Activated naive CD4-positive, alpha-beta T cell treated with anti-CD3 and anti-CD28 coated beads, Interleukin-2, amount 50 U/mL, for 24 hours (primary cell): Measurements from ENCODE around the gene ATF7.
"Not testable (repeated sequence)": the region's sequence is repeated elsewhere in the genome, so short reads cannot be mapped to it uniquely, and the experiment has no call there.

Experiments used
- H3K27ac Mint-ChIP-seq: one replicate; pipeline ENCODE4 v1.8.0; 2021; ENCODE audit warnings: mild to moderate bottlenecking, mixed read lengths
- H3K27me3 Mint-ChIP-seq: one replicate; pipeline ENCODE4 v1.8.0; 2021; ENCODE audit warnings: mixed read lengths
- H3K36me3 Mint-ChIP-seq: one replicate; pipeline ENCODE4 v1.8.0; 2021; ENCODE audit warnings: mixed read lengths
- H3K4me1 Mint-ChIP-seq: one replicate; pipeline ENCODE4 v1.8.0; 2021; ENCODE audit warnings: mixed read lengths
- H3K4me3 Mint-ChIP-seq: one replicate; pipeline ENCODE4 v1.8.0; 2021; ENCODE audit warnings: mild to moderate bottlenecking, mixed read lengths
- H3K9me3 Mint-ChIP-seq: one replicate; pipeline ENCODE4 v1.8.0; 2021; ENCODE audit warnings: mixed read lengths

ATF7 gene

DNA sequence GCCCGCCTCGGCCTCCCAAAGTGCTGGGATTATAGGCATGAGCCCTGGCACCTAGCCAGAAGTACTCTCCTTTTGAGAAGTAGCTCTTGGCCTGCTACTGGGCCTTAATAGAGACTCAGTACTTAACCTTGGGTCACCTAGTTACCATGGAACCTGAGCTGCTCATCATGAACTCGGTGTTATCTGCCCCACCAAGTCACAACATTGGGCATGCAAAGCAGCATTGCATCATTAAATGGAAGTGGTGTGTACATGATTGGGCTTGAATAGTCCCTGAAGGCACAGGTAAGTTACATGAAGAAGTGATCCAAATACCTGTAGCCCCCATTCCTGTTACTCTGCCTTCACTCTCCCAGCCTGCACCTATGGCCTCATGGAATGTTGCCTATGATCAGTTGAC, 18.0 kb upstream of the ATF7 start:
- no peak overlapping the region for H3K4me3 Mint-ChIP-seq
- no peaks in the 10 kb centered on the region for H3K4me1 Mint-ChIP-seq
- H3K36me3 Mint-ChIP-seq = peaks cover 1% of the 10 kb centered on the region
- no peaks in the 10 kb centered on the region for H3K9me3 Mint-ChIP-seq
- no peak overlapping the region for H3K27ac Mint-ChIP-seq
- H3K27me3 Mint-ChIP-seq = no peaks in the 10 kb centered on the region

DNA sequence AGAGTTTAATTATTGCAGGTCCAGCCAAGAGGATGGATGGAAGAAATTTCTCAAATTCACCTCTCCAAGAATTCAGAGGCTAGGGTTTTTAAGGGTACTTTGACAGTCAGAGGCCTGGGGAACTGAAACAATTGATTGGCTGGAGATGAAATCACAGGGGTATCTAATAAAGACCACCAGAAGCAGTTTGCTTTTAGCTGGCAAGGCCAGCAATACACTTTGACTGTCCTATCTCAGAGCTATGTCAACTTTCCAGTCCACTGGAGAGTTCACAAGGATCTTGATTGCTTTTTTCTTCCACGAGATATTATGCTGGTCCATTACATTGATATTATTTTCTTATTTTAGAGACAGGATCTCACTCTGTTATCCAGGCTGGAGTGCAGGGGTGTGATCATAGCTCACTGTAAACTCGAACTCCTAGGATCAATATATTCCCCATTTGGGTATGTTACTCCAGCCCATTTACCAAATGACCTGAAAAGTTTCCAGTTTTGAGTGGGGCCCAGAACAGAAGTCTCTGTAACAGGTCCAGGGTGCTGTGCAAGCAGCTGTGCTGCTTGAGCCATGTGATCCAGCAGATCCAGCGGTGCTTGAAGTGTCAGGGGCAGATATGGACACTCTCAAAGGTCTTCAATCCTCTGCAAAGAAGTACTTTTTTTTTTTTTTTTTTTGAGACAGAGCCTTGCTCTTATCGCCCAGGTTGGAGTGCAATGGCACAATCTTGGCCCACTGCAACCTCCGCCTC, 17.2 kb upstream of the ATF7 start:
- H3K4me3 Mint-ChIP-seq = no peak overlapping the region
- H3K27ac Mint-ChIP-seq = no peak overlapping the region

DNA sequence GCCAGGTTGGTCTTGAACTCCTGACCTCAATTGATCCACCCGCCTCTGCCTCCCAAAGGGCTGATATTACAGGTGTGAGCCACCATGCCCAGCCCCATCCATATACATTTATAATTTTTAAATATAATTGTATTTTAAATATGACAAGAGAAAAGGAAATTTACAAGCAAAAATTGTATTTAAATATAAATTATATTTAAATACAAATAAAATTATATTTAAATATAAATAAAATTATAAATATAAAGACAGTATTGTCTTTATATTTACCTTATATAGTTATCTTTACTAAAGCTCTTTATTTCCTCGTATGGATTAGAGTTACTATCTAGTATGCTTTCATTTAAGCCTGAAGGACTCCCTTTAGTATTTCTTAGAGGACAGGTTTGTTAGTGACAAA, 11.9 kb upstream of the ATF7 start:
- H3K4me1 Mint-ChIP-seq = no peaks in the 10 kb centered on the region
- H3K36me3 Mint-ChIP-seq = peaks cover 1% of the 10 kb centered on the region
- H3K27me3 Mint-ChIP-seq = no peaks in the 10 kb centered on the region
- H3K27ac Mint-ChIP-seq = no peak overlapping the region
- no peak overlapping the region for H3K4me3 Mint-ChIP-seq
- H3K9me3 Mint-ChIP-seq = no peaks in the 10 kb centered on the region

More for the DNA sequence above, 17.2 kb upstream of the ATF7 start:
- Mint-ChIP-seq H3K9me3 (no peaks in the 10 kb centered on the region), H3K27me3 (no peaks in the 10 kb centered on the region), H3K36me3 (peaks cover 1% of the 10 kb centered on the region), H3K4me1 (no peaks in the 10 kb centered on the region)

DNA sequence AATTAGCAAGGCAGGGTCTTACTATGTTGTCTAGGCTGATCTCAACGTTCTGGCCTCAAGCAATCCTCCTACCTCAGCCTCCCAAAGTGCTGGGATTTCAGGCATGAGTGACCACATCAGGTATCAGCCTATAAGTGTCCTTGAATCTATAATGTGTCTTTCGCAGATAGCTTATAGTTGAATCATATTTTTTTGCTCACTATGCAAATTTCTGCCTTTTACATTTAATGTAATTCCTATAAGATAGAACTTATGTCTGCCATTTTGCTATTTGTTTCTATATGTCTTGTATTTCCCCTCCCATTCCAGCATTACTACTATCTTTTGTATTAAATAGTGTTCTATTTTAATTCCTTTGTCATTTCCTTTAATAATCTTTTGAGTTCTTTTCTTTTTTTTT, 10.5 kb upstream of the ATF7 start:
- no peak overlapping the region for H3K4me3 Mint-ChIP-seq
- no peak overlapping the region for H3K27ac Mint-ChIP-seq
- no peaks in the 10 kb centered on the region for H3K4me1 Mint-ChIP-seq
- no peaks in the 10 kb centered on the region for H3K27me3 Mint-ChIP-seq
- H3K36me3 Mint-ChIP-seq = peaks cover 1% of the 10 kb centered on the region
- no peaks in the 10 kb centered on the region for H3K9me3 Mint-ChIP-seq

DNA sequence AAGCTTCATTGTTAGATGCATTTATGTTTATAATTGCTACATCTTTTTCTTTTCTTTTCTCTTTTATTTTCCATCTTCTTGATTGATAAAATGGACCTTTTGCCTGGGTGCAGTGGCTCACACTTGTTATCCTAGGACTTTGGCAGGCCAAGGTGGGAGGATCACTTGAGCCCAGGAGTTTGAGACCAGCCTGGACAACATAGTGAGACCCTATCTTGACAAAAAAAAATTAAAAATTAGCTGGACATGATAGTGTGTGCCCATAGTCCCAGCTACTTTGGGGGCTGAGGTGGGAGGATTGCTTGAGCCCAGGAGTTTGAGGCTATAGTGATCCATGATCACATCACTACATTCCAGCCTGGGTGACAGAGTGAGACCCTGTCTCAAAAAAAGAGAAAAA, 9.5 kb upstream of the ATF7 start:
- H3K9me3 Mint-ChIP-seq, H3K27me3 Mint-ChIP-seq, H3K36me3 Mint-ChIP-seq, H3K4me3 Mint-ChIP-seq, H3K4me1 Mint-ChIP-seq, H3K27ac Mint-ChIP-seq: not testable (repeated sequence)

DNA sequence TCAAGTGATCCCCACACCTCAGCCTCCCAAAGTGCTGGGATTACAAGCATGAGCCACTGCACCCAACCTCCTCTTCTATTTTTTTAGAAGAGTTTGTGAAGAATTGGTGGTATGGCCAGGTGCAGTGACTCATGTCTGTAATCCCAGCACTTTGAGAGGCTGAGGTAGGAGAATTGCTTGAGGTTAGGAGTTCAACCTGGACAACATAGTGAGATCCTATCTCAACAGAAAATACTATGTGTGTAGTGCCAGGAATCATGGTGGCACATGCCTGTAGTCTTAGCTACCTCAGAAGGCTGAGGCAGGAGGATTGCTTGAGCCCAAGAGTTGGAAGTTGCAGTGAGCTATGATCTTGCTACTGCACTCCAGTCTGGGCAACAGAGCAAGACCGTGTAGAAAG, 5.5 kb upstream of the ATF7 start:
- Mint-ChIP-seq H3K9me3 (no peaks in the 10 kb centered on the region), H3K36me3 (no peaks in the 10 kb centered on the region)

DNA sequence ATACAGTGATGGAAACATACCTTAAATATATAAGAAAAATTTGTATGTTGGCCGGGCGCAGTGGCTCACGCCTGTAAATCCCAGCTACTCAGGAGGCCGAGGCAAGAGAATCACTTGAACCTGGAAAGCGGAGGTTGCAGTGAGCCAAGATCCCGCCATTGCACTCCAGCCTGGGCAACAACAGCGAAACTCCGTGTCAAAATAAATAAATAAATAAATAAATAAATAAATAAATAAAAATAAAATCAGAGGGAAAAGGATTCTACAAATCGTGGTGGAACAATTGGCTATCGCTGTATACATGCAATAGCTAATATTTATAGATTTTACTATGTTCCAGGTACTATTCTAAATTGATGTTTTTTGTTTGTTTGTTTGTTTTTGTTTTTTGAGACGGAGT, 1.7 kb upstream of the ATF7 start:
- Mint-ChIP-seq H3K36me3 (peaks cover 4% of the 10 kb centered on the region), H3K4me3 (no peak overlapping the region), H3K27me3 (no peaks in the 10 kb centered on the region), H3K27ac (no peak overlapping the region), H3K9me3 (no peaks in the 10 kb centered on the region), H3K4me1 (peaks cover 40% of the 10 kb centered on the region)

More for the DNA sequence above, 5.5 kb upstream of the ATF7 start:
- Mint-ChIP-seq H3K4me1 (peaks cover 6% of the 10 kb centered on the region), H3K27me3 (no peaks in the 10 kb centered on the region), H3K27ac (no peak overlapping the region), H3K4me3 (no peak overlapping the region)

DNA sequence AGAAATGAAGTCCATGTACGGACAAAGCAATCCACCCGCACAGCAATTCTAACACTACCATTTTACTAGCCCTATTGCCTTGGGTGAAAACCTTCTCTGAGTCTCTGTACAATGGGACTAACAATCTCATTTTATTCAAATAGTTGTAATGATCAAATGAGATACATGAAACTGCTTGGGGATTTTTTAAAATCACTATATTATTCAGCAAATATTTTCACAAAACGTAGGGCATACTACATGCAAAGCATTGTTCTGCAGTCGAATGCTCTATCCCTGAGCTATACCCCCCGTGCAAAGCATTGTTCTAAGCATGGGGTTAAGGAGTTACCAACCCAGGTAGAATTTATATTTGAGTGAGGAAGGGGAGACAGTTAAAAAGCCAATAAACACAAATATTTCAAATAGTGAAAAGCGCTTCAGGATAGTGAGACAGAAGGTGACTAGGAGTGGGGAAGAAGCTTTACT, 554 bp upstream of the ATF7 start:
- H3K36me3 Mint-ChIP-seq = peaks cover 4% of the 10 kb centered on the region
- H3K9me3 Mint-ChIP-seq = no peaks in the 10 kb centered on the region
- peak overlapping the region; percentile 100 for H3K4me3 Mint-ChIP-seq
- peak overlapping the region; percentile 97 for H3K27ac Mint-ChIP-seq
- H3K27me3 Mint-ChIP-seq = no peaks in the 10 kb centered on the region
- H3K4me1 Mint-ChIP-seq = peaks cover 45% of the 10 kb centered on the region

DNA sequence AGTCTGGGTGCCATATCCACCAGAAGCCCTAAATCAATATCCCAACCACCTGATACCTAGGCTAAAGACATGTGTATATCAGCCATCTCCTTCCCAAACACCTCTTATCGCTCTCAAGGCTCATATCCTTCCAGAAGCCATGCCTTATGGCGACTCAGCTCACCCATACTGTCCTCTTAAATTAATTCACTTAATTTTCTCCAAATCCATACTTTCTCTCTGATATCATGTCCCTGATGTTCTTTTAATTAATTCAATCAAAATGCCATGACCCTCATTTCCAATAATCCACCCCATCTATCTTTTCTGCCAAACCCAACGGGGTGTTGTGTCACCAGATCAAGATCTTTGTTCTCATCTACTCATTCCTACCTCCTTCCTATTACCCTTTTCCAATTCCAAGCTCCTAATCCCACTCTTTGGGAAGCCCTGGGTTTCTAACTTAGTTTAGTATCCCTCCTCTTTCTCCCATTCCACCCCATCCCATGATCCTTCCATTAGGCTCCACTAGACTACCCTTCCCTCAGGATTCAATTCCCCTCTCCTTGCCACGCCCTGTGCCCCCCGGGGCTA, 723 bp downstream of the ATF7 start:
- H3K4me3 Mint-ChIP-seq = peak overlapping the region; percentile 100
- H3K27ac Mint-ChIP-seq = peak overlapping the region; percentile 97
- no peaks in the 10 kb centered on the region for H3K27me3 Mint-ChIP-seq
- H3K9me3 Mint-ChIP-seq = no peaks in the 10 kb centered on the region
- peaks cover 4% of the 10 kb centered on the region for H3K36me3 Mint-ChIP-seq
- H3K4me1 Mint-ChIP-seq = peaks cover 56% of the 10 kb centered on the region

DNA sequence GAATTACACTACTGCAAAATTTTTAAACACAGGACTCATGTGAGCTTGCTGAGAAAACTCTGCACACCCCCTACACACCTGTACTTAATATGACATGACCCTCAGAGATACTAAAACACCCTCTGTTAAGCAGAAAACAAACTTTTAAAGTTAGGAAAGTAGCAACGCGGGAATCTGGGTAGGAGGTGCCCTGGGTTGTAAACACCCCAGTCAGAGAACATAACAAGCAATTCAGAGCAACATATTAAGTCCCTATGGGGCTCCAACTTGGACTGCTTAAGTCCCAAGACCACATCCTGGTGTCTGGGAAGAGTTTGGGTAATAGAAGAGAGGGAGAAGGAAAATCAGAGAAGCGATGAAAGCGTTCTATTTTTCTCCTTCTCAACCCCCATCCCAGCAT, 1.2 kb downstream of the ATF7 start:
- Mint-ChIP-seq H3K4me1 (peaks cover 56% of the 10 kb centered on the region), H3K36me3 (peaks cover 4% of the 10 kb centered on the region), H3K4me3 (peak overlapping the region; percentile 100), H3K27ac (peak overlapping the region; percentile 97), H3K27me3 (no peaks in the 10 kb centered on the region), H3K9me3 (no peaks in the 10 kb centered on the region)

DNA sequence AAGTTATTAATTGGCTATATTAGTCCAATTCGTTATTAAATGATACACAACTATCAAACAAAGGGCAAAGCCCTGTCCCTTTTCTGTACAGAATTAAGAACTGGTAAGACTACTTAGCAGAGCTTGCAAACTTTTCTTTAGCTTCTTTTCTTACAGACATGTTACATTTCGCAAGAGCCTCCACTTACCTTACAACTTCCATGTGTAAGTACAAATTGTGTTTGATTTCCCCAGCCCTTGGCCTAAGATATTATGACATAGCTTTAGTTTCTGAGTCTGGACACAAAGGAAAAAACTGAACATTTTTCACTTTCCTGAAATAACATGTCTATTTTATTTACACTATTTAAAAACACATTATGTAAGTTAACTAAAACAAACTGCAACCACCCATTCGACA, 1.7 kb downstream of the ATF7 start:
- peak overlapping the region; percentile 100 for H3K4me3 Mint-ChIP-seq
- peaks cover 56% of the 10 kb centered on the region for H3K4me1 Mint-ChIP-seq
- H3K9me3 Mint-ChIP-seq = no peaks in the 10 kb centered on the region
- H3K27me3 Mint-ChIP-seq = no peaks in the 10 kb centered on the region
- H3K27ac Mint-ChIP-seq = peak overlapping the region; percentile 43
- H3K36me3 Mint-ChIP-seq = peaks cover 4% of the 10 kb centered on the region

DNA sequence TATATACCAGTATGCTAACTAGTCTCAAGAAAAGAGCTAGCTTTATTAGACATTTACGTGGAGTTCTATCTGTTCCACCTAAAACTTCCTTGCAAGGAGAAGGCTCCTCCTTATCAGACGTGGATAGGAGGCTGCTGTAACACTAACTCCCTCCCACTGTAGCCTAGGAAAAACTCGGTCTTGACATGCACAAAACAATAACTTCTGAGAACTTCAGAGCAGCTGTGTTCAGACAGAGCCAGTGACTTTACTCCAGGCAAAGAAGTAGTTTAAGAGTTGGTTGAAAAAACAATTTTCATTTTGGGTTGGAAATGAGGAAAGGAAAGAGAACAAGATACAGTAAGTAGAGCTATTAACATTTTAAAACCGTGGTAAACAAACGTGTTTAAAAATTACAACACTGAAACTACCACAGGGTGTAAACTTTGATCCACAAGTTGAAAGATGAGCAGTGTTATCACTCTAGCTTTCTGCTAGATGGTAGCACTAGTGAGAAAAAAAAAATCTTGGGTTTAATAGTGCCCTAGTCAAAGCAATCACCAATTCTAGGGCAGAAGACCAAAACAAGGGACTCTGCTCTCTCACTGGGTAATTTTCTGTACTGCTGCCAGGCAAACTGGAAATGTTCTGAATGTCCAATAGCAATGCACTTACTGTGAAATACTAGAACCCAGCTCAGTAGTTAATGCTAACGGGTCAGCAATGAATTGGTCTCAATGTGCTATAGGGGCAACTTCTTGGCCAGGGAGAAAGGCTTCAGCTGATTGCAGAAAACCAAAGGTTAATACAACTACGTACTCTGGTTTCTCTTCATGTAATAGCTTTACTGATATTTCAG, 2.4 kb downstream of the ATF7 start:
- Mint-ChIP-seq H3K9me3 (no peaks in the 10 kb centered on the region), H3K27ac (peak overlapping the region; percentile 78), H3K4me1 (peaks cover 59% of the 10 kb centered on the region)

DNA sequence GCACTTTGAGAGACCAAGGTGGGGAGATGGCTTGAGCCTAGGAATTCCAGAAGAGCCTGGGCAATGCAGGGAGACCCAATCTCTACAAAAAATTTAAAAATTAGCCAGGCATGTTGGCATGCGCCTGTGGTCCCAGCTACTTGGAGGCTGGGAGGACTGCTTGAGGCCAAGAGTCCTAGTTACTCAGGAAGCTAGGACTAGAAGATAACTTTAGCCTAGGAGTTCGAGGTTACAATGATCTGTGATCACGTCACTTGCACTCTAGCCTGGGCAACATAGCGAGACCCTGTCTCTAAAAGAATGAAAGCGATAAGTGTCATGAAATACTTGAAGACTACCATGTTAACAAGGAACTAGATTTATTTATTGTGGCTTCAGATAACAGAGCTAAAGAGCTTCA, 3.5 kb downstream of the ATF7 start:
- Mint-ChIP-seq H3K36me3 (peaks cover 7% of the 10 kb centered on the region), H3K4me1 (peaks cover 69% of the 10 kb centered on the region), H3K27ac (peak overlapping the region; percentile 12), H3K9me3 (no peaks in the 10 kb centered on the region), H3K27me3 (no peaks in the 10 kb centered on the region), H3K4me3 (no peak overlapping the region)

More for the DNA sequence above, 2.4 kb downstream of the ATF7 start:
- H3K4me3 Mint-ChIP-seq = peak overlapping the region; percentile 100
- H3K36me3 Mint-ChIP-seq = peaks cover 4% of the 10 kb centered on the region
- H3K27me3 Mint-ChIP-seq = no peaks in the 10 kb centered on the region

DNA sequence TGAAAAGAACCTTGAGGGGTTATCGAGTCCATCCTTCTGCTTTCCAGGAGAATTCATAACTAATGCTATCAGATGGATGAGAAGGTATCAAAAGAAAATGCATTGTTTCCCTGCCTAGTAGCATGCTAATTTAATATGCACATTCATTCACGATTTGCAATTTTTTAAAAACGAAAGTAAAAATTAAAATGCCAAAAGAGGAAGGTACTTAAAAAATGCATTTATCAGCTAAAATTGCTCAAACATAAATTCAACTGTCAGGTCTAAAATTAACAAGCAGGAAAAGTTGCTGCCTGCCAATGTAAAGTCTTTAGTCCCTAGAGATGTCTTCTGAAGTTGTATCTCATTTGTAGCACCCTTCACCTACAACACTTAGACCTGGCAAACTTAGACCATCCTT, 7.9 kb downstream of the ATF7 start:
- H3K4me1 Mint-ChIP-seq = peaks cover 39% of the 10 kb centered on the region
- H3K36me3 Mint-ChIP-seq = peaks cover 3% of the 10 kb centered on the region
- H3K27me3 Mint-ChIP-seq = no peaks in the 10 kb centered on the region
- peak overlapping the region; percentile 76 for H3K27ac Mint-ChIP-seq
- peak overlapping the region; percentile 89 for H3K4me3 Mint-ChIP-seq
- no peaks in the 10 kb centered on the region for H3K9me3 Mint-ChIP-seq

DNA sequence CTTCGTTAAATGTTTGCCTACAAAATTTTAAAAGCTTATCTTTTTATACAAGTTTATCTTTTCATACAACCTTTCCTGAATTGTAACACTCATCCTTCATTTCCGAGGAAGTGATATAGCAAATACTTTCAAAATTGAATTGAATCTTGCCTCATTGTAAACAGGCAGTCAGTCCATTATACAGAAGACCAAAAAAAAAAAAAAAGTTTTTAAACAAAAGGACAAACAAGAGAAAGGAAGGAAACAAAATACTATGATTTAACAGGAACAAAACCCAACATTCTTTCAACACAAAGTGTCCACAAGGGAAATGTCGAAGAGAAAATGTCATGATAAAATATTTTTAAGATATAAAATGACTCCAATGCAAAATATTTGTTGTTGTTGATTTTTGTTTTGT, 8.5 kb downstream of the ATF7 start:
- no peaks in the 10 kb centered on the region for H3K9me3 Mint-ChIP-seq
- no peaks in the 10 kb centered on the region for H3K27me3 Mint-ChIP-seq
- H3K4me1 Mint-ChIP-seq = peaks cover 36% of the 10 kb centered on the region
- H3K4me3 Mint-ChIP-seq = peak overlapping the region; percentile 89
- no peak overlapping the region for H3K27ac Mint-ChIP-seq
- H3K36me3 Mint-ChIP-seq = peaks cover 3% of the 10 kb centered on the region

DNA sequence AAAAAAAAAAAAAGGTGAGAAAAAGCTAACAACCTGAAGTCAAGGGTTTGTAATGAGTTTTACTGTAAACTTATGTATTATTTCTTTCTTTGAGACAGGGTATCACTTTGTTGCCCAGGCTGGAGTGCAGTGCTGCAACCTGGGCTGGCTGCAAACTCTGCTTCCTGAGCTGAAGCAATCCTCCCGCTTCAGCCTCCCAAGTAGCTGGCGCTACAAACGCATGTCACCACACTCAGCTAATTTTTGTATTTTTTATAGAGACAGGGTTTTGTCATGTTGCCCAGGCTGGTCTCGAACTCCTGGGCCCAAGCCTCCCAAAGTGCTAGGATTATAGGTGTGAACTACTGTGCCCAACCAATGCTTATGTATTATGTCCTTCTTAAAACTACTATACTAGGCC, 9.2 kb downstream of the ATF7 start:
- Mint-ChIP-seq H3K27ac (no peak overlapping the region), H3K4me3 (no peak overlapping the region), H3K27me3 (no peaks in the 10 kb centered on the region), H3K36me3 (peaks cover 3% of the 10 kb centered on the region), H3K4me1 (peaks cover 35% of the 10 kb centered on the region), H3K9me3 (no peaks in the 10 kb centered on the region)
